ENCODE results near the gene SHROOM4.

The SHROOM4 gene

GRCh38 chrX:50684871-50685270, 129.1 kb downstream of the SHROOM4 start:
- TF ChIP-seq, protein P1, sequence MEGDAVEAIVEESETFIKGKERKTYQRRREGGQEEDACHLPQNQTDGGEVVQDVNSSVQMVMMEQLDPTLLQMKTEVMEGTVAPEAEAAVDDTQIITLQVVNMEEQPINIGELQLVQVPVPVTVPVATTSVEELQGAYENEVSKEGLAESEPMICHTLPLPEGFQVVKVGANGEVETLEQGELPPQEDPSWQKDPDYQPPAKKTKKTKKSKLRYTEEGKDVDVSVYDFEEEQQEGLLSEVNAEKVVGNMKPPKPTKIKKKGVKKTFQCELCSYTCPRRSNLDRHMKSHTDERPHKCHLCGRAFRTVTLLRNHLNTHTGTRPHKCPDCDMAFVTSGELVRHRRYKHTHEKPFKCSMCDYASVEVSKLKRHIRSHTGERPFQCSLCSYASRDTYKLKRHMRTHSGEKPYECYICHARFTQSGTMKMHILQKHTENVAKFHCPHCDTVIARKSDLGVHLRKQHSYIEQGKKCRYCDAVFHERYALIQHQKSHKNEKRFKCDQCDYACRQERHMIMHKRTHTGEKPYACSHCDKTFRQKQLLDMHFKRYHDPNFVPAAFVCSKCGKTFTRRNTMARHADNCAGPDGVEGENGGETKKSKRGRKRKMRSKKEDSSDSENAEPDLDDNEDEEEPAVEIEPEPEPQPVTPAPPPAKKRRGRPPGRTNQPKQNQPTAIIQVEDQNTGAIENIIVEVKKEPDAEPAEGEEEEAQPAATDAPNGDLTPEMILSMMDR (conservative IDR thresholded peaks at IDR 0.05) = no peak
- TF ChIP-seq ZFX (IDR thresholded peaks at IDR 0.05) = no peak
- H3K27ac ChIP-seq = no peak overlapping the region

- no peak for TF ChIP-seq ZFX (IDR thresholded peaks at IDR 0.05)
- TF ChIP-seq, protein P1 (conservative IDR thresholded peaks at IDR 0.05) = peak; percentile 40
- H3K27ac ChIP-seq = no peak overlapping the region
These were observed 133.0 kb downstream of the SHROOM4 start for GRCh38 chrX:50680990-50681389.

- TF ChIP-seq, protein P1 (conservative IDR thresholded peaks at IDR 0.05) = no peak
- TF ChIP-seq ZFX (IDR thresholded peaks at IDR 0.05) = no peak
- no peak overlapping the region for H3K27ac ChIP-seq
These were observed 136.2 kb downstream of the SHROOM4 start for GRCh38 chrX:50677789-50678188.

GRCh38 chrX:50671661-50672060, 142.3 kb downstream of the SHROOM4 start:
- no peak for TF ChIP-seq ZFX (IDR thresholded peaks at IDR 0.05)
- TF ChIP-seq, protein P1 (conservative IDR thresholded peaks at IDR 0.05) = no peak
- H3K27ac ChIP-seq = no peak overlapping the region

- TF ChIP-seq, protein P1 (conservative IDR thresholded peaks at IDR 0.05) = no peak
- no peak for TF ChIP-seq ZFX (IDR thresholded peaks at IDR 0.05)
- H3K27ac ChIP-seq = no peak overlapping the region
These were observed 145.1 kb downstream of the SHROOM4 start for GRCh38 chrX:50668860-50669259.

DNA sequence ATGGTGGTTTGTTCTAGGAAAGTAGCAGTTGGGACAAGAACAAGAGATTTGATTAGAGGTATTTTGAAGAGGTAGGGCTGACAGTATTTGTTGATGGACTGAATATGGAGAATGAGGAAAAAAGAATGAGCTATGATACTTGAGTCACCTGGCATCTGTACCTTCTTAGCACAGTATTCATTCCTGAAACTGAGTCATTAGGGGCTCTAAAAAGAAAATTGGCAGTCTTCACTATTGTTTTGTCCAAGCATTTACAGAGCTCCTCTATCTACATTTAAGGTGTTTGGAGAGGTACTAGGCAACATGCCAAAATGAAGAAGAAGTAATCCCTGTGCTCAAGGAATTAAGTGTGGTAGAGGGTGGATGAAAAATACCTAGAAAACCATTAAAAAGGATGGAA, 165.8 kb downstream of the SHROOM4 start:
- no peak overlapping the region for H3K27ac ChIP-seq
- TF ChIP-seq, protein P1 (conservative IDR thresholded peaks at IDR 0.05) = no peak
- no peak for TF ChIP-seq ZFX (IDR thresholded peaks at IDR 0.05)

- no peak for TF ChIP-seq ZFX (IDR thresholded peaks at IDR 0.05)
- TF ChIP-seq, protein P1 (conservative IDR thresholded peaks at IDR 0.05) = no peak
These were observed 169.5 kb downstream of the SHROOM4 start for GRCh38 chrX:50644496-50644895.

More at GRCh38 chrX:50644496-50644895, 169.5 kb downstream of the SHROOM4 start:
- H3K27ac ChIP-seq = no peak overlapping the region
